HG02870 (cell line): ENCODE measurements around the gene MRM3.
"Not testable (repeated sequence)": the region's sequence is repeated elsewhere in the genome, so short reads cannot be mapped to it uniquely, and the experiment has no call there.

Experiments
- ATAC-seq: cut with Tn5 transposase; IDR thresholded peaks from one replicate; pipeline ENCODE4 v1.9.1; 2021; ENCODE audit warnings: mild to moderate bottlenecking, moderate library complexity; ENCODE audit not compliant: unreplicated experiment

The MRM3 gene

DNA sequence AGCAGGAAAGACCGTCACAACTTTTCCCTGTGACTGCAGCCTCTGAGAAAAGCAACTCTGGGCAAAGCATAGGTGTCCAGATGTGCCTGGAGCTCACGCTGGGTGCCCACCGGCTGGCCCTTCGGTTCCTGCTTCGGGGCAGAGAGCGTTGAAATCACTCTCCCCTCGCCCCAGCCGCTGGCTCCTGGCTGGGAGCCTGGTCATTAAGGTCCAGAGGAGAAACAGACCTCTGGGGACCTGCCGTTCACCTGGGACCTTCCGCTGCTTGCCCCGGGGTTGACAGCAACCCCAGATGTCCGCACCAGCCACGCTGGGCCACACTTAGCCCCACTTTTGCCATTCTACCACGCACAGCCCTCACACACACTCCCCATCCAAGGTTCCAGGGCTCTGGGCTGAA is 13.1 kb downstream of the MRM3 start:
- ATAC-seq = no peak

DNA sequence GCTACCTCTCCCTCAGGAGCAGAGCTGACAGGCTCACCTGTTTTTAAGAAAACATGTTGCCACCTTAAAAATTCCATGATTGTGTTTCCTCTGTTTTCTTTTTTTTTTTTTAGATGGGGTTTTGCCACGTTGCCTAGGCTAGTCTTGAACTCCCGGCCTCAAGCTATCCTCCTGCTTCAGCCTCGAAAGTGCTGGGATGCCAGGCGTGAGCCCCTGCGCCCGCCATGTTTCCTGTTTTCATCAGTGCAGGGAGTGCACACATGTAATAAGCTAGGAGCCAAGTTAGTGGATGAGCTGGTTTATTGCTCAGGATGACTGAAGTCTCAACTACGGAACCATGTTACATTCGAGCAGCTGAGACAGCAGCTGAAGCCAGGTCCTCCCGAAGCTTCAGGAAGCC is 13.6 kb downstream of the MRM3 start:
- ATAC-seq = no peak

DNA sequence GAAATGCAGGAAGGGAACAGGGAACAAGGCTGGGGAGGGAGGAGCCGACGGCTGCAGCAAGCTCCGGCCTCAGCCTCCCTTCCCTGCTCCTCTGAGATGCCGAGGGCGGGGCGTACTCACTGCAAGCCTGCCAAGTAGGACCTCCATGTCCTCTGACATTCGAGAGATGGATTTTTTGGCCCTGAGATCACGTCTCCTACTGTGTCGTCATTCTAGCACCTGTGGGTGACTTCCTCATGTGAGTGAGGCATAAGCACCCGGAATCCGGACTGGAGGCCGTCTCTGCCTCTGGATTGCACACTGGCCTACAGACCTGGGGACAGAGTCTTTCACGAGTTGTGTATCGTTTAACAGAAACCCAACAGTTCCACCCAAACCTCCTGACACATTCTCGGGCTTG is 14.5 kb downstream of the MRM3 start:
- no peak for ATAC-seq

DNA sequence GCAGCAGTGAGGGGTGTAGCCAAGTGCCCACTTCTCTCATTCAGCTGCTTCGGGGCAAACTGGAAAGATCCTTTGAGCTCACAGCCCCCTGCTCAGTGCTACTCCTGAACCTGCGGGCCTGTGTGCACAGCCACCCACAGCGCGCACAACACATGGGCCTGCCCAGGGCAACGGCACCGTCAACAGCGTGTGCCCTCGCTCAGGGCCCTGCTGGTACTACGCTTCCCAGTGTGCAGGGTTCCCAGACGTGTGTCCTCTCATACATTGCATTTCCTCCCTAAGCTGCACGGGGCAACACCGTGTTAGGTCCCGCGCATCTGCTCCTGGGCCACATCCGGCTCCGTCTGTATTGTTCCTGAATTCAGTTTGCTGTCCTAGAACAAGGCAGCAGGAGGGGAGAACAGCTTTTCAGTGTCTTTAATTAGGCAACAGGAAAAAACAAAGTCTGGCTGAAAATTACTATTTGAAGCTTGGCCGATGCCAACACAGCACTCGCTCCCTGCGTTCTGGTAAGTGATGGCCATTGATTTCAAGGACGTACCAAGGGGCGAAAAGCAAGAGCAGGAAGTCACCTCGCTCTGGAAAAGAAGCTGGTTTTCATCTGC is 15.2 kb downstream of the MRM3 start:
- no peak for ATAC-seq

DNA sequence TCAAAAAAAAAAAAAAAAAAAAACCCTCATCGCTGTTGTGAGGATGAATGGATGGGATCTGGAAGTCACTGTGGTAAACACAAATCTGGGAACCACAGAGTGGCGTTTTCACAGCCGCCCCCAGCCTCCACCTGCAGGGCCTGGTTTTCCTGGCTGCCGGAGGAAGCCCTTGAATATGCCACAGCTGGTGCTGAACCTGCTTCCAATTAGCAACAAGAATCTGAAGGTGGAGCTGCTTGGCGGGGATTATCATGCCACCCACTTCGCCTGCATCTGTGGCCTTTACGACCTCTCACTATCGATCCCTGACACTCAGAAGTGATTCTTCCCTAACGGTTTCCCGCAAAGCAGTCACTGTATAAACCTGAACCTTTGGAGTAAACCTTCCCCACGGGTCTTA is 16.1 kb downstream of the MRM3 start:
- ATAC-seq = no peak

DNA sequence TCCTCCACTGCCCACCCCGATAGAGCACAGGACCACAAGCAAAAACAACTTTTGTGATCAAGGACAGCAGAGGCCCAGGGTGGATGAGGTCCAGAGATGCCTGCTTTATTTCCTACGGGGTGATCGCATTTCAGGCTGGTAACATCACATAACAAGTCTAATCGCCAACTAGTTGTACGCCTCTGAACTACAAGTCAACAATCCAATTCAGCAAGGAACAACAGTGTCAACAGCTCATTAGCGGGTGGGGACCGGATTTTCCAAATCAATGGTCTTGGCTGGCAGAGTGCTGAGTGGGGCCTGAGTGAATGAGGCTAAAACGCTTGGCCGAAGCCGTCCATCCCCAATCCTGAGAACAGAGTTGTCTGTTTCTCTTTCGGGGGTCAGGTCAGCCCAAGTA is 17.1 kb downstream of the MRM3 start:
- ATAC-seq = no peak

DNA sequence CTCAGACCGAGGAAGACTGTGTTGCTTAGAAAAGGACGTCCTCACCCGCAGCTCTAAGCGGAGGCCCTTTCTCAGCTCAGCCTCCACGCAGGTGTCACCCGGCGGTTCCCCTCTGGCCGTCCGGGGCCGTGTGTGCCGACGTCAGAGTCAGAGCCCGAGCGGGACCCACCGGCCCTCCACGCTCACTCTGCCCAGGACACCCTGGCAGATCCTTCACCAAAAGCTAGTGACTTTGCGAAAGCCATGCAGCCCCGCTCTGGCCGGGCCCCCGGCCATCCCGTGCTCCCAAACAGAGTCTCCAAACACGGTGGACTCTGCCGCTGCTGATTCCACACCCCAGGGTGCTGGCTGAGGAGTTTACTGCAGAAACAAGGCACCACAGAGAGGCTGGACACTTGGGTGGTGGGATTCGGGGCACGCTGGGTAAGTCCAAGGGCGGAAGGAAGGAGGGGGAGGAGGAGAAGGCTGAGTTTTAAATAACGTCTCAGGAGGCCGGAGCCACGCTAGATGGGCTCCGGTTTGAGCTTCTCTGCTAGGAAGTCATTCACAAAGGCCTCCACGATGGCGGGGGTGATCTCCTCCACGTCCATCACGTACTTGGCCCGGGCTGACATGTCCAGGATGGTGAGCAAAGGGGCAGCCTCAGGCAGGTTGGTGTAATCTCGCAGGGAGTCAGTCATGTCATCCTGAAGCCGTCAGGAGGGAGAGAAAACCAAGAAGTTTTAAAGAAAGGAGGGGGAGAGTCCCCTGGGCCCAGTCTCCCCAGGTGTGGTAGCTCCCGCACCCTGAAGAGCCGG is 18.5 kb downstream of the MRM3 start:
- no peak for ATAC-seq

DNA sequence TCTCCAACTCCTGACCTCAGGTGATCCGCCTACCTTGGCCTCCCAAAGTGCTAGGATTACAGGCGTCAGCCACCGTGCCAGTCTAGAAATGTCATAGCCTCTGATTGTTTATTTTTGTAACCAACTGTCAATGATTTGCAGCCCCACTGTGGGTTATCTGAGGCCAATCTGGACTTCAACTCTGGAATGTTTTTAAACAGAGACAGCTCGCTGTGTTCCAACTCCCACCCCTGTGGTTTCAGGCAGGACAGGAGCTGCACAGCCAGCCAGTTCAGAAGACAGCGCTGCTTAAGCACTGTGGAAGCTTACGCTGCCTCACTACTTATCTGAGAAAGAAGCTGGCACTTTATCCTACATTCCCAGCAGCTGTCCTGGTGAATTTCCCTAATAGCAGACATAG is 19.5 kb downstream of the MRM3 start:
- ATAC-seq = no peak

DNA sequence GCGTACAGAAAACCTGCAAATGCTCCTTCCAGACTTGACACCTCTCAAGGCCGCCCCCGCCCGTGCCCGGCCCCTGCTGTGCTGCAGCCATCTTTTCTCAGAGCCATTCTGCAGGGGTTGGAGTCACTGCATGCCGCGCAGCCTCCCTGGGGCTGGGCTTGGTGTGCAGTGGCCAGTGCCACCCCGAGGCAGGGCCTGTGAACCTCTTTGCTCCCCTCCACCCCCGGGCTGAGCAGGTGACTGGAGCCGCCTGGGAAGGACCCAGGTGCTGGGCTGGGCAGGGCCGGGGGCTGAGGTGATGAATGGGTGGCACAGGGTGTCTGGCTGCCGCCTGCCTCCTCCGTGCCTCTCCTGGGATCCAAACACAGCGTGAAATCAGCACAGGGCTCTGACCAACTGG is 20.3 kb downstream of the MRM3 start:
- ATAC-seq = no peak

DNA sequence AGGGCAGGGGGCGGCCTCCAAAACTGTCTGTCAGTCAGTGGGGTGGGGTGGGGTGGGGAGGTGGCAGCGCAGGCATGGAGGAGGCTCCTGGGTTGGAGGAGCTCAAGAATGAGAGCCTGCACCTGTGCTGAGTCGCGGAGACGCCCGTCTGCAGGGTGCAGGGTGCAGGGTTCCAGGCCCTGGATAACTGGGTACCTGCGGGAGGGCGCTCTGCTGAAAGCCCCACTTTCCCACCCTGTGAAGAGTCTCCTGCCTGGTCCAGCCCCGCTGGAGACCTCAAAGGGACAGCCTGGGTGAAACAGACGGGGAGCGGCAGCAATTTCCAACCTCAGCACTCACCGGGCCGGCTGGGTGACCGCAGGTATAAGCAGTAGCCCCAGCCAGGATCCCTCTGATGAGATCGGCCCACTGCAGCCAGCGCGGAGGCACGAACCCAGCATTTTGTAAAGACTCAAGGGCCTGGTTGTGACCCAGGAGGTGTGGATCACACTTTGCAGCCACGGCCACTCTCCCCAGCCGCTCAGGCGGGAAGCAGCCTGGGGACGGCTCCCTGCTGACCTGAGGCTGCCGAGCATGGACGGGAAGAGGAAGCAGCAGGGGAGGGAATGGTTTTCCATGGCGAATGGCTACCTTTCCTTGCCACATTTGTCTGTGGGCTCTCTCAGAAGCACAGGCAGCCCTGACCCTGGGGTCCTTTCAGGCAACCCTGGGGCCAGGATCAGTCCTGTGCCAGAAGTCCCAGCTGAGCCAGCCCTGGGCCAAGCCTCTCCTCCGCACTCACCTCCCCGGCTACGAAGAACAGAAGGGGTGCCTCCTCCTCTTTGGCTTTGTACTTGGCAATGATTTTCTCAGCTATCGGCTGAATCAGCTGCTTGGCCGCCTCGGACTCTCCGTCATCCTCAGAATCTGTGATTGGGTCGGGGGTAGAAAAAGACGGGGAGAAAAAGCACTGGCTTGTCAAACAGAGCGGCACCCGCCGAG is 21.0 kb downstream of the MRM3 start:
- no peak for ATAC-seq

DNA sequence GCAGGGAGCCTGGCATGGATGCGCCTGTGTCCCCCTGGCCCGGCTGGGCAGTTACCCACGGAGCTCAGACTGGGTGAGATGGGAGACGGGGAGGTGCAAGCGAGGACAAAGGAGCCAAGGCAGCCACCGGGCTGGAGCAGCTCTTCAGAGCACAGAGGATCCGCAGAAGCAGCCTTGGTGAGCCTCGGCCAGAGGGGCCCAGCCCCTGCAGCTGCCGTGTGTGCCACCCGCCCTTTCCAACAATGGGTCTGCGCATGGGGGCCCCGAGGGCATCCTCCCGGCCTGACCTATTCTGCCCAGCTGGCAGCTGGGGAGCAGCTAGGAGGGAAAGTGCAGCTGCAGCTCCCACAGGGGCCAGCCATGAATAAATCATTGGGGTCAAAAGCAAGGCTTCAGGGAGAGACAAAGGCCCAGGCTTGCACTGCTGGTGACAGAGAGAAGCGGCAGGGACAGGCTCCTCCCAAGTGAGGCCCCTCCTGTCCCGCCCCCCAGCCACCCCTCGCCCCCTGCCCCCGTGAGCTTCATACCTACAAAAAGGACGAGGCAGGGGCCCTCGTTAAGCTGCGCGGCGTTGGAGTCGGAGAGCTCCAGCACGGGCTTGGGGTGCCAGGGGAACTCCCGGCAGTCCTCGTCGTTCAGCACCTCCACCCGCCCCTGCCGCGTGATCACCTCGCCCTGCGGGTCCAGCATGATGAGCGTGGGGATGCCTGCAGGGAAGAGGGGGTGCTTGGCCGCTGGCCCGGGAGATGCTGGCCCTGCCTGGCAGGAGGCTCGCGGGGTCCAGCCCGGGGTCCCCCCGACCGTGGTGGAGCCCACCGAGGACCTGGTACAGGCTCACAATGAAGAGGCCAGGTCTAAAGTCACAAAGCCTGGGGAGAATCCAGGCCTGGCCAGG is 22.6 kb downstream of the MRM3 start:
- ATAC-seq = no peak

DNA sequence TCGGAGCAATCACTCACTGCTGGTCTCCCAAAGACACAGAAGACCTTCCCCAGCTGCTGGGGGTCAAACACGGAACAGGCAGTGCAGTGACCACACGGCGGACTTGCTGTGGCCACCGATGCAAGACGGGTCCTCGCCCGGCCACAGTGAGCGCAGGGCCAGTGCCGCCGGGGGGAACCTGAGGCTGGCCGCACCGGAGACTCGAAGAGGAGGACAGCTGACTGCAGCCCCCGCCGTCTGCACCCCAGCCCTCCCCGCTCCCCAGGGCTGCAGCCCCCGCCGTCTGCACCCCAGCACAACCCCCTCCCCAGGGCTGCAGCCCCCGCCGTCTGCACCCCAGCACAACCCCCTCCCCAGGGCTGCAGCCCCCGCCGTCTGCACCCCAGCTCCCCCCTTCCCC is 23.7 kb downstream of the MRM3 start:
- ATAC-seq = not testable (repeated sequence)

DNA sequence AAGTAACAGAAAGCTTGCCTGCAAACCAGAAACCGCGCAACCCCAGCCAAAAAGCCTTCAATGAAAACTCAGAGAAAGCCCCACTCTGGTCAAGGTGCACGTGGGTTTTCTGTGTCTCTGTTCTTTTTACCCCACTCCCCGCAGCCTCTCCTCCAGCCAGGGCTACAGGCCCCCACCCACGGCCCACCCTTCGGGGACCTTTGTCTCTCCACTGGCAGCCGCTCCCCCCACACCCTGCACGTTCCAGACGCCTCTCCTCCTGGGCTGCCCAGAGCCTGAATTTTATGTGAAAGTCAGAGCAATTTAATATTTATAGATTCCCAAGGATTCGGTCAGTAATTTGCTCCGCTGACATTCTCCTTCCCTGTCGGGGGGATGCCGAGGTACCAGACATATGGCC is 24.2 kb downstream of the MRM3 start:
- ATAC-seq = no peak

DNA sequence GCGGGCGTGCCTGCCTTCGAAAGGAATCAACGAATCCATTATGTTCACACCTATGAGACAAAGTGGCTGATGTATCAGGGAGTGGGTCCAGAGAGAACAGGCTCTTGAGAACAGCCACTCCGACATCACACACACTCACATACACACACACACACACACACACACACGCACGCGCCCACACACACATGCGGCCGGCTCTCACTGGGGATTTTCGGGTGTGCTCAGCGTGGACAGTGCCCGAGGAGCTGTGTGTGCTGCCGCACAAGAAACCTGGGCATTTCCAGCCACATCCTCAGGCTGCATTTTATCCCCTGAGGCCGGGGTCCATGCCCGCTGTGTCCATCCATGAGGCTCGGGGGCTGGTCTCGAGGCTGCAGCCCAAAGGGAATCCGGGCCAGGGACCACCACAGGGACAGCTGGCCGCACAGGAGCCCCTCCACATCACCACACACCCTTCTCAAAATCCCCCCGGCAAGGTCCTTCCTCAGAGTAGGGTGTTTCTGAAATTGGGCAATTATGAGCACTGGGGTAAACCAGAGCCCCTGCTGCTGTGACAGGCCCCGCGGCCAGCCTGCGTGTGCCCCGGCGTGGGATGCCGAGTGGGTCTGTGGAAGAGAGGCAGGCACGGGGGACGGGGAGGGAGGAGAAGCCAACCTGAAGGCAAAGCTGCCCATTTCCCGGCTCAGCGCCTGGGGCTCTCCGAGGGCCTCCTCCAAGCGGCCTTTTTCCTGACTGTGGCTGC is 24.8 kb downstream of the MRM3 start:
- ATAC-seq = no peak

DNA sequence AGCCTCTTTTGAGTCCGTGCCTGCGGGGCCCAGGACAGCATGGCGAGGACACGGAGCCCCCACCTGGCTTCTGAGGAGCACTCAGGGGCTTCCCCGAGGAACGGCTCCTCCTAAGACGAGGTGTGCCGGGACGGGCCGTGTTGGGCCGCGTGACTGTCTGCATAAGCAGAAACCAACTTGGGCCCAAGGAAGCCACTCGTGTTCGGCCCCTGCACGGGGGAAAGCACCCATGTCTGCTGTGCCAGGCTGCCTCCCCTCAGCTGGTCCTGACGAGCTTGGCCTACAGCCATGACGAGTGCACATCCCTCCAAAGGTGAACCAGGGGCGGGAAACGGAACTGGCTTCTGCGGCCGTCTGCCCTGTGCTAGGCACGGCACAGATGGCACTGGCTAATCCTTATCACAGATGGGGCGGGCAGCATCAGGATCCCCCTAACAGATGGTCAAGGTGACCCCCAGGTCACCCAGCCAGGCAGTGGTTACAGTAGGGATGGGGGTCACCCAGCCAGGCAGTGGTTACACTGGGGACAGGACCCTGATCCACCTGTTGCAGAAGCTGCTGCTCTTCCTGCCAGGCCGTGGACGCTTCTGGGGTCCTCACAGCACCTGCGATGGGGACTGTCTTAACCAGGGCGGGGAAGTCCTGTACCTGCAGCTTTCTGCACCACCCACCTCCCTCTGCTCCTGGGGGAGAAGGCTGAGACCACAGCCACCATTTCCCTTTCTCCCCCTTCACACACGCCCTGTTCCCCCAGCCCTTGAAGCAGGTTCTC is 25.6 kb downstream of the MRM3 start:
- ATAC-seq = no peak

DNA sequence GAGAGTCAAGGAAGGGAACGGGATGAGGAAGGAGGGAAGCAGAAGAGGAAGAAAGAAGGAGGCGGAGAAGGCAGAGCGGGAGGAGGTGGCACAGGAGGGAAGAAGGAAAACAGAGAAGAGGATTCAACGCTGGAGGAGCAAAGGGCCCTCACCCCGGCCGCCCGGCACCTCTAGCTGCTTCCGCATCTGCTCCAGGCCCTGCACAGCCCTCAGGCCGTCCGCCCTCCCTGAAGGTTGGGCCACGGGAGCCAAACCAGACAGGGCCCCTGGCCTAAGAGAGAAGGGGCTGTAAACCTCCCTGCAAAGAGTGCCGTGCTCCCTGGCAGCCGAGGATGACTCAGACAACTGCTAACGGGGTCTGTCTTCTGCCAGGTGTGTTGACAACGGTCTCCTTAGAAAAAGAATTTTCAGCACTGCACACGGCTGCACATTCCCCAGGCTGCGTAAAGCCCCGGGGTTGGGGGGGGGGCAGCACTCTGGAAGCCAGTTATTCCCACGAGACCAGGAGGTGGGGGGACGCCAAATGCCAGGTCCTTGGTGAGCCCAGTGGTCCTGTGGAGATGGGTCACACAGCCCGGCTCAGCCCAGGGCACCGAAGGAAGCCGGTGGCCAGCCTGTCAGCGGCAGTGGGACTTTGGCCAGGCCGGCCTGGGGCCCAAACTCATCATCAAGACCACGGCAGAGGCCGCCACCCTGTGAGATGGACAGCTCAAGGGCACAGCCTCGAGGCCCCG is 29.1 kb downstream of the MRM3 start:
- ATAC-seq = no peak

DNA sequence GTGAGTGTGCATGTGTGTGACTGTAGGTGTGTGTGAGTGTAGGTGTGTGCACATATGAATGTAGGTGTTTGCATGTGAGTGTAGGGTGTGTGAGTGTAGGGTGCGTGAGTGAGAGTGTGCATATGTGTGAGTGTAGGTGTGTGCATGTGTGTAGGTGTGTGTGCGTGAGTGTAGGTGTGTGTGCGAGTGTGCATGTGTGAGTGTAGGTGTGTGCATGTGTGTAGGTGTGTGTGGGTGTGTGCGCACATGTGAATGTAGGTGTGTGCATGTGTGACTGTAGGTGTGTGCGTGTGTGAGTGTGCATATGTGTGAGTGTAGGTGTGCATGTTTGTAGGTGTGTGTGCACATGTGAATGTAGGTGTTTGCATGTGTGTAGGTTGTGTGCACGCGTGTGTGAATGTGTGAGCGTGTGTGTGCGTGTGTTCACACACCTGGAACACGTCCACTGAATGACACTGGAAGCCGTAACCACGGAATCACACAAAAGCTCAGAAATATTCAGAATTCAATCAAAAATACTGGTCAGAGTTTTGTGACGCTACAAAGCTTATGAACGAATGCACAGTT is 30.6 kb downstream of the MRM3 start:
- ATAC-seq = no peak

DNA sequence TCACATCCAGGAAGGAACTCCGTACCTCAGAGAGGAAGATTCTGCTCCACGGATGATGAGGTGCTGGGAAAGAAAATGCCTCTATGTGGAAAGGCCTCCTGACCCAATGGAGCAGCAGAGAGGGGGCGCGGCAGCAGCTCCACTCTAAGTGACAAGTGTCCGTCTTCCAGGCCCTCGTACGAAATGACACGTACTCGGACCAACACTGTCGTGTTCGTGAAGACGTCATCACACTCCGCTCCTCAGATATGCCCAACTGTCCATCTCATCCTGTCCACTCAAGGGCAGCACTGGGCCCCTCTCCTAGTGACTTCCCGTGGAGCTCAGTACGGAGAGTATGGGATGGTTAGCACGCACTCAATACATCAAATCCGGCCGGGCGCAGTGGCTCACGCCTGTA is 32.2 kb downstream of the MRM3 start:
- ATAC-seq = no peak
